Nephron (organoid): Measurements from ENCODE around the gene ITIH3.
"Not testable (repeated sequence)": the region's sequence is repeated elsewhere in the genome, so short reads cannot be mapped to it uniquely, and the experiment has no call there.

Experiments used
- H3K27ac Mint-ChIP-seq, 3 experiments: 2 replicates each; pipeline ENCODE4 v1.8.0; 2020; ENCODE audit warnings: mixed read lengths in 3 of 3, mild to moderate bottlenecking in 2 of 3, moderate library complexity in 1 of 3
- H3K27me3 Mint-ChIP-seq: 2 replicates; pipeline ENCODE4 v1.8.0; 2021; ENCODE audit warnings: low read depth, mild to moderate bottlenecking, moderate library complexity, mixed read lengths
- H3K36me3 Mint-ChIP-seq: 2 replicates; pipeline ENCODE4 v1.8.0; 2020; ENCODE audit warnings: low read depth, mixed read lengths
- H3K4me1 Mint-ChIP-seq: 2 replicates; pipeline ENCODE4 v1.8.0; 2020; ENCODE audit warnings: mixed read lengths
- H3K4me3 Mint-ChIP-seq, 3 experiments: 2 replicates each; pipeline ENCODE4 v1.8.0; 2020; ENCODE audit warnings: mild to moderate bottlenecking in 3 of 3, mixed read lengths in 3 of 3, moderate library complexity in 2 of 3
- H3K9me3 Mint-ChIP-seq: 2 replicates; pipeline ENCODE4 v1.8.0; 2020; ENCODE audit warnings: mixed read lengths
- TF ChIP-seq, protein P1 (sequence below), 3 experiments: fragments of 200-600 bp; sonication (generic); IDR thresholded peaks; one replicate each; pipeline ENCODE4 v1.5.0; 2021; ENCODE audit warnings: antibody characterized with exemption in 3 of 3; ENCODE audit not compliant: unreplicated experiment in 3 of 3

Gene ITIH3

DNA sequence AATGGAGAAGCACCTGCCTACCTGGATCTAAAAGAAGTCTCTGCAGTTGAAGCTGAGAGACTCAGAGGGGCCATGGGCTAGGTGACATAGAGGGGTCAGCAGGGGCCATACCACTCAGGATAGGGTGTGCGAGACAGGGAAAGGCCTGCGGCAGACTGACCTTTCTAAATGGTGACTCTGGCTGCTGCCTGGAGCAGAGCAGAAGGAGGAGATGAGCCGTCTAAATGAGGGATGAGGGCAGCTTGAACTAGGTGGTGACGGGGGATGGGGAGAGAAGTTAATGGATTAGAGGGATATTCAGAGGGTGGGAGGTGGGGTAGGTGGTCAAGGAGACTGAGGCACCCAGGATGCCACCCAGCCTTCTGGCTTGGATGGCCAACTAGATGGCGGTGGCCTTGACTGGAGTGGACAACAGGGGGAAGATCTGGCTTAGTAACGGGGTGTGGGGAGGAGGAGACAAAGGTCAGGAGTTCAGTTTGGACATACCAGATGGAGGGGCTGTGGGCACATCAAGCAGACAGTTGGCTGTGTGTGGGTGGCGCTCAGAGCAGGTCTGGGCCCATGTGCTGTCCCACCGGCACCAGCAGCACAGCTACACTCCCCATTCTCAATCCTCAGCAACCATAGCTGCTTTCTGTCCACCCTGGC lies 20.4 kb upstream of the ITIH3 start:
- Mint-ChIP-seq H3K27ac (no peak overlapping the region), H3K27me3 (no peaks in the 10 kb centered on the region), H3K4me1 (peaks cover 8% of the 10 kb centered on the region), H3K9me3 (no peaks in the 10 kb centered on the region), H3K36me3 (no peaks in the 10 kb centered on the region), H3K4me3 (no peak overlapping the region)
- TF ChIP-seq, protein P1, sequence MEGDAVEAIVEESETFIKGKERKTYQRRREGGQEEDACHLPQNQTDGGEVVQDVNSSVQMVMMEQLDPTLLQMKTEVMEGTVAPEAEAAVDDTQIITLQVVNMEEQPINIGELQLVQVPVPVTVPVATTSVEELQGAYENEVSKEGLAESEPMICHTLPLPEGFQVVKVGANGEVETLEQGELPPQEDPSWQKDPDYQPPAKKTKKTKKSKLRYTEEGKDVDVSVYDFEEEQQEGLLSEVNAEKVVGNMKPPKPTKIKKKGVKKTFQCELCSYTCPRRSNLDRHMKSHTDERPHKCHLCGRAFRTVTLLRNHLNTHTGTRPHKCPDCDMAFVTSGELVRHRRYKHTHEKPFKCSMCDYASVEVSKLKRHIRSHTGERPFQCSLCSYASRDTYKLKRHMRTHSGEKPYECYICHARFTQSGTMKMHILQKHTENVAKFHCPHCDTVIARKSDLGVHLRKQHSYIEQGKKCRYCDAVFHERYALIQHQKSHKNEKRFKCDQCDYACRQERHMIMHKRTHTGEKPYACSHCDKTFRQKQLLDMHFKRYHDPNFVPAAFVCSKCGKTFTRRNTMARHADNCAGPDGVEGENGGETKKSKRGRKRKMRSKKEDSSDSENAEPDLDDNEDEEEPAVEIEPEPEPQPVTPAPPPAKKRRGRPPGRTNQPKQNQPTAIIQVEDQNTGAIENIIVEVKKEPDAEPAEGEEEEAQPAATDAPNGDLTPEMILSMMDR (IDR thresholded peaks at IDR 0.05; ENCODE audit: unreplicated experiment in 3 of 3), result no peak

DNA sequence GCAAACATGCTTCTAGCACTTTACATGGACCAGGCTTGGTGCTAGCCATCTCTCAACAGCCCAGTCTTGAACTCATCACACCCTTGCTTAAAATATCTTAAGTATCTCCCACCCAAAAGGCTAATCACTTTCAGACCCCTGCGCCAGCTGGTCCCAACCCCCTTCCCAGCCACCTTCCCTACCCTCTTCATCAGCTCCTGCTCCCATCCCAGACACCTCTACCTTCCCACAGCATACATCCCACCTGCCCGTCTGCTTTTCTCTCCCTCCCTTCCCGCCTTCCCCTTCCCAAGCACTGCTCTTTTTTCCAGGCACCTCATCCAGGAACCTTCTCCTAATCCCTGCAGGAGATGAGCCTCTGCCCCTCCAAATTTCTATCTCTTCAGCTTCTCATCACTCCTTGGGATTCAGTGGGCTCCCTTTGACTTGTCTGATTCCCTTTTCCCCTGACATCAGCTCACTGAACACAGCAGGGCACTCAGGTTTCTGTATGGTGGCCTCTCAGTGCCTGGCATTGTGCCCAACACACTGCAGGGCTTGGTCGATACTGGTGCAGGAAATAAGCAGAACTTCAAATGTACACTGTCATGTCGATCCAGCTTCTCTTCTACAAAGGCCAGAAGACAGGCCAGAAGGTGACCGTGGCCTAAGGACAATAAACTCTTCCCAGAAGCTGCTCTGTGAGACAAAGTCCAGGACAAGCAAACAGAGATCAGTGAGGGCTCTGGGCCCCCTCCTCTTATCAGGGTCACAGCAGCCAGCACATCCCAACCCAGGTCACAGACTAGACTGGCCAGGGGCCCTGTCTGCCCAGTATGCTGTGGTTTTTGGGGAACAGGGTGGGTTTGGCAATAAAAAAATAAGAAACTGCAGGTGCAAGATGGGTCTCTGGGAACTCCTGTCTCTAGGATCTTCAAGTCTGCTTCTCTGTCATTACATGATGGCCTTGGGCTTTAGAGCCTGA lies 19.4 kb upstream of the ITIH3 start:
- no peak overlapping the region for H3K4me3 Mint-ChIP-seq
- H3K9me3 Mint-ChIP-seq, result no peaks in the 10 kb centered on the region

DNA sequence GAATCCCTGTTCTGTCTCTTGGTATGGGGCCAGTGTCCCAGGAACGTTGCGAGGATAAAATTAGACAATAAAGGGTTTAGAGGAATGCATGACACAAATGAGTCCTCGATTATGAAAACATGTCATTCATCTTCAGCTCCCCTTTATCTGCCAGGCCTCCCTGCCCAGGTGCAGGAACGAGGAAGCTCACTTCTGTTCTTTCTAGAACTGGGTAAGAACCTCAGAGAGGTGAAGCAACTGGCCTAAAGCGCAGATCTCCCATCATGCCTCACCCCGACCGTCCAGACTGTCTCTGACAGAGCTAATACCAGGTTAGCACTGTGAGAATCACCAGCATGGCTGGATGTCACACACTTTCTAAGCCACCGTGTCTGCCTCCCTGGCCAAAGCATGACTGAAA lies 18.7 kb upstream of the ITIH3 start:
- Mint-ChIP-seq H3K4me1 (no peaks in the 10 kb centered on the region), H3K27ac (no peak overlapping the region), H3K4me3 (no peak overlapping the region), H3K36me3 (no peaks in the 10 kb centered on the region), H3K9me3 (no peaks in the 10 kb centered on the region), H3K27me3 (no peaks in the 10 kb centered on the region)
- TF ChIP-seq, protein P1 (IDR thresholded peaks at IDR 0.05; ENCODE audit: unreplicated experiment in 3 of 3), result no peak

More for the DNA sequence above, 19.4 kb upstream of the ITIH3 start:
- no peaks in the 10 kb centered on the region for H3K4me1 Mint-ChIP-seq
- H3K27ac Mint-ChIP-seq, result no peak overlapping the region
- H3K36me3 Mint-ChIP-seq, result no peaks in the 10 kb centered on the region
- TF ChIP-seq, protein P1 (IDR thresholded peaks at IDR 0.05; ENCODE audit: unreplicated experiment in 3 of 3), result no peak
- no peaks in the 10 kb centered on the region for H3K27me3 Mint-ChIP-seq

DNA sequence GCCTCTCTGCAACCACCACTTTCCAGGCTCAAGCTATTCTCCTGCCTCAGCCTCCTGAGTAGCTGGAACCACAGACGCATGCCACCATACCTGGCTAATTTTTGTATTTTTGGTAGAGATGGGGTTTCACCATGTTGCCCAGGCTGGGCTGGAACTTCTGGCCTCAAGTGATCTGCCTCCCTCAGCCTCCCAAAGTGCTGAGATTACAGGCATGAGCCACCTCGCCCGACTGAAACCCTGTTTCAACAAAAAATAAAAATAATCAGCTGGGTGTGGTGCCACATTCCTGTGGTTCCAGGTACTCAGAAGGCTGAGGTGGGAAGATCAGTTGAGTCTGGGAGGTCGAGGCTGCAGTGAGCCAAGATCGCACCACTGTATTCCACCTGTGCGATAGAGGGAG lies 18.1 kb upstream of the ITIH3 start:
- H3K4me1 Mint-ChIP-seq, H3K9me3 Mint-ChIP-seq, H3K36me3 Mint-ChIP-seq, H3K27me3 Mint-ChIP-seq, H3K27ac Mint-ChIP-seq, H3K4me3 Mint-ChIP-seq: not testable (repeated sequence)

DNA sequence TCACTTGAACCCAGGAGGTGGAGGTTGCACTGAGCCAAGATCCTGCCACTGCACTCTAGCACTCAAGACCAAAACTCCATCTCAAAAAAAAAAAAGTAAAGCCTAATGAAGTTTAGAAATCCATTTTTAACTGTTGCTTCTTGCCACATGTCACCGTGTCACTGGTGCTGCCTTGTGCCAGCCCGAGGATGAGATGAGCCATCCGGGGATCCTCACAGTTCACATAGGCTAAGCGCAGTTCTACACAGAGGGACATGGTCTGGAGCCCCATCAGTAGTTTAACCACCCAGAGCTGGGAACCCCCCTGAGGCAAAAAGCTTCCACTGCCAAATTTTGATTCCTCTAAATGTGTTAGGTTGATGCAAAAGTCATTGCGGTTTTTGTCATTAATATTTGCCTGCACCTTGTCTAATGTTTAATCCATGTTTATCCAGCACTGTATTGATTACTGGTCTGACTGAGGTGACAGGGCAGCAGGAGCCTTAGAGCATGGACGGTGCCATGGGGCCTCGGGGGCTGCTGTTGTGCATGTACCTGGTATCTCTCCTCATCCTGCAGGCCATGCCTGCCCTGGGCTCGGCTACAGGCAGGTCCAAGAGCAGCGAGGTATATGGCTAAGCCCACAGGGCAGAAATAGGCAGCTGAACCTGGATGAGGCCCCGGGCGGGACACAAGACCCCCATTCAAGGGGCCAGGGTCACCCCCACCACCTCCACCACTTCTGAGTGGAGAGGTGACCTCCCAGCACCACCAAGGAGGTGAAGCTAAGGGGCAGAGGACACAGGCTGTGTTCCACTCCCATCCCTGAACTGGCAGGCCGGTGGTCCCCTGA lies 17.3 kb upstream of the ITIH3 start, which contains the start of gene ITIH1:
Gene ITIH1, plus strand, starts transcription at position 473 of the 832 bp plus-strand sequence. Its CDS starts 17 bp downstream, at position 490.
- TF ChIP-seq, protein P1 (IDR thresholded peaks at IDR 0.05; ENCODE audit: unreplicated experiment in 3 of 3), result no peak
- H3K27me3 Mint-ChIP-seq, result peaks cover 9% of the 10 kb centered on the region
- H3K4me3 Mint-ChIP-seq, result no peak within 1 kb of the TSS
- H3K27ac Mint-ChIP-seq, result no peak within 1 kb of the TSS
- no peaks in the 10 kb centered on the region for H3K9me3 Mint-ChIP-seq
- no peaks in the 10 kb centered on the region for H3K4me1 Mint-ChIP-seq
- no peaks in the 10 kb centered on the region for H3K36me3 Mint-ChIP-seq
